GM12891 (cell line): Measurements from ENCODE around the gene FAM117B.

Experiments
- PAX5 ChIP-seq: IDR thresholded peaks from 2 replicates; pipeline ENCODE4 v1.6.1; 2011; ENCODE audit warnings: low read length, moderate library complexity, mild to moderate bottlenecking; ENCODE audit not compliant: insufficient read depth, severe bottlenecking
- POLR2A ChIP-seq: IDR thresholded peaks from 2 replicates; pipeline ENCODE4 v1.6.1; 2011; ENCODE audit warnings: low read depth, low read length, control low read depth
- POLR2AphosphoS5 ChIP-seq: IDR thresholded peaks from 2 replicates; pipeline ENCODE4 v1.6.1; 2011; ENCODE audit warnings: low read depth, low read length, control low read depth
- POU2F2 ChIP-seq: IDR thresholded peaks from 2 replicates; pipeline ENCODE4 v1.6.1; 2011; ENCODE audit warnings: low read depth, mild to moderate bottlenecking, control low read depth, low read length, moderate library complexity
- SPI1 ChIP-seq: IDR thresholded peaks from 2 replicates; pipeline ENCODE4 v1.6.1; 2011; ENCODE audit warnings: low read depth, low read length, control low read depth
- TAF1 ChIP-seq: IDR thresholded peaks from 2 replicates; pipeline ENCODE4 v1.6.1; 2011; ENCODE audit warnings: low read depth, low read length, control low read depth

GRCh38 chr2:202769201-202769600 is 134.4 kb downstream of the FAM117B start:
- TF ChIP-seq POLR2AphosphoS5: no peak
- no peak for TF ChIP-seq POLR2A
- TF ChIP-seq POU2F2: no peak
- no peak for TF ChIP-seq TAF1
- no peak for TF ChIP-seq PAX5
- no peak for TF ChIP-seq SPI1
